ENCODE data around the gene CREB5. TPM values are rescaled to one million over a fixed set of nuclear protein-coding genes. Genes with fewer than 3 reads are reported as not detected.

CREB5 gene
- total RNA-seq, 1 experiment from 2014 or later: 15.2 TPM

- in situ Hi-C loops (cut with HindIII; ENCODE audit: low pct_unique_long_range_greater_than_20kb, low sequenced_read_pairs): no loop called here
- no peak for DNase-seq (ENCODE audit: low read depth)
Measured at GRCh38 chr7:28490831-28491230, 78.5 kb downstream of the CREB5 start.

GRCh38 chr7:28493477-28493876 lies 81.2 kb downstream of the CREB5 start:
- DNase-seq (ENCODE audit: low read depth): no peak
- in situ Hi-C loops (cut with HindIII; ENCODE audit: low pct_unique_long_range_greater_than_20kb, low sequenced_read_pairs): no loop called here

GRCh38 chr7:28497009-28497408 lies 84.7 kb downstream of the CREB5 start:
- no peak for DNase-seq (ENCODE audit: low read depth)
- in situ Hi-C loops (cut with HindIII; ENCODE audit: low pct_unique_long_range_greater_than_20kb, low sequenced_read_pairs): no loop called here

GRCh38 chr7:28498636-28499035 lies 86.3 kb downstream of the CREB5 start:
- DNase-seq (ENCODE audit: low read depth): no peak
- in situ Hi-C loops (cut with HindIII; ENCODE audit: low pct_unique_long_range_greater_than_20kb, low sequenced_read_pairs): no loop called here

- DNase-seq (ENCODE audit: low read depth): no peak
- in situ Hi-C loops (cut with HindIII; ENCODE audit: low pct_unique_long_range_greater_than_20kb, low sequenced_read_pairs): no loop called here
Measured at GRCh38 chr7:28500138-28500537, 87.8 kb downstream of the CREB5 start.

- in situ Hi-C loops (cut with HindIII; ENCODE audit: low pct_unique_long_range_greater_than_20kb, low sequenced_read_pairs): no loop called here
- DNase-seq (ENCODE audit: low read depth): no peak
Measured at GRCh38 chr7:28502408-28502807, 90.1 kb downstream of the CREB5 start.

GRCh38 chr7:28503396-28503795 lies 91.1 kb downstream of the CREB5 start:
- DNase-seq (ENCODE audit: low read depth): no peak
- in situ Hi-C loops (cut with HindIII; ENCODE audit: low pct_unique_long_range_greater_than_20kb, low sequenced_read_pairs): no loop called here

- in situ Hi-C loops (cut with HindIII; ENCODE audit: low pct_unique_long_range_greater_than_20kb, low sequenced_read_pairs): no loop called here
- no peak for DNase-seq (ENCODE audit: low read depth)
Measured at GRCh38 chr7:28505014-28505413, 92.7 kb downstream of the CREB5 start.

GRCh38 chr7:28505867-28506266 lies 93.5 kb downstream of the CREB5 start:
- in situ Hi-C loops (cut with HindIII; ENCODE audit: low pct_unique_long_range_greater_than_20kb, low sequenced_read_pairs): no loop called here
- DNase-seq (ENCODE audit: low read depth): no peak

- in situ Hi-C loops (cut with HindIII; ENCODE audit: low pct_unique_long_range_greater_than_20kb, low sequenced_read_pairs): no loop called here
- no peak for DNase-seq (ENCODE audit: low read depth)
Measured at GRCh38 chr7:28507525-28508282, 95.4 kb downstream of the CREB5 start.

- in situ Hi-C loops (cut with HindIII; ENCODE audit: low pct_unique_long_range_greater_than_20kb, low sequenced_read_pairs): no loop called here
- no peak for DNase-seq (ENCODE audit: low read depth)
Measured at GRCh38 chr7:28509251-28510025, 97.1 kb downstream of the CREB5 start.

- in situ Hi-C loops (cut with HindIII; ENCODE audit: low pct_unique_long_range_greater_than_20kb, low sequenced_read_pairs): no loop called here
- DNase-seq (ENCODE audit: low read depth): no peak
Measured at GRCh38 chr7:28510026-28510369, 97.7 kb downstream of the CREB5 start.

GRCh38 chr7:28512668-28513440 lies 100.5 kb downstream of the CREB5 start:
- in situ Hi-C loops (cut with HindIII; ENCODE audit: low pct_unique_long_range_greater_than_20kb, low sequenced_read_pairs): no loop called here

GRCh38 chr7:28516390-28517172 lies 104.3 kb downstream of the CREB5 start:
- in situ Hi-C loops (cut with HindIII; ENCODE audit: low pct_unique_long_range_greater_than_20kb, low sequenced_read_pairs): no loop called here

More at GRCh38 chr7:28512668-28513440, 100.5 kb downstream of the CREB5 start:
- DNase-seq (ENCODE audit: low read depth): no peak

GRCh38 chr7:28517206-28517605 lies 104.9 kb downstream of the CREB5 start:
- in situ Hi-C loops (cut with HindIII; ENCODE audit: low pct_unique_long_range_greater_than_20kb, low sequenced_read_pairs): no loop called here
- no peak for DNase-seq (ENCODE audit: low read depth)

More at GRCh38 chr7:28516390-28517172, 104.3 kb downstream of the CREB5 start:
- DNase-seq (ENCODE audit: low read depth): no peak

- in situ Hi-C loops (cut with HindIII; ENCODE audit: low pct_unique_long_range_greater_than_20kb, low sequenced_read_pairs): no loop called here
- no peak for DNase-seq (ENCODE audit: low read depth)
Measured at GRCh38 chr7:28517606-28518005, 105.3 kb downstream of the CREB5 start.

GRCh38 chr7:28520074-28521015 lies 108.0 kb downstream of the CREB5 start:
- DNase-seq (ENCODE audit: low read depth): no peak
- in situ Hi-C loops (cut with HindIII; ENCODE audit: low pct_unique_long_range_greater_than_20kb, low sequenced_read_pairs): no loop called here

Measured in Caki2 (cell line).